Tibial artery (tissue), 4 donors: ENCODE data around the gene FPR1.

Experiments
- DNase-seq, 2 donors: peaks; one replicate each; pipeline ENCODE4 v3.0.0-alpha.2; 2019
- H3K27ac ChIP-seq, 2 donors: fragments of 200-600 bp; sonication (generic) in 1 of 2; 1 replicate in 1 of 2; 2 replicates in 1 of 2; pipeline ENCODE4 v1.5.1; 2018 to 2019; ENCODE audit warnings: mild to moderate bottlenecking in 1 of 2
- H3K27me3 ChIP-seq, 2 donors: fragments of 200-600 bp; sonication (generic) in 1 of 2; one replicate each; pipeline versions ENCODE4 v1.5.1 to v1.6.0; 2016 to 2019
- H3K36me3 ChIP-seq, 3 donors: fragments of 200-600 bp; sonication (generic) in 2 of 3; one replicate each; pipeline ENCODE4 v1.5.1; 2016 to 2019; ENCODE audit warnings: mild to moderate bottlenecking in 2 of 3
- H3K4me1 ChIP-seq, 4 donors: fragments of 200-600 bp; sonication (generic) in 2 of 4; 1 replicate in 3 of 4; 2 replicates in 1 of 4; pipeline ENCODE4 v1.5.1; 2016 to 2019
- H3K4me3 ChIP-seq, 2 donors: fragments of 200-600 bp; sonication (generic) in 1 of 2; 1 replicate in 1 of 2; 2 replicates in 1 of 2; pipeline ENCODE4 v1.5.1; 2018 to 2019; ENCODE audit warnings: mild to moderate bottlenecking in 2 of 2
- H3K9me3 ChIP-seq, 3 donors: fragments of 200-600 bp; sonication (generic) in 1 of 3; one replicate each; pipeline ENCODE4 v1.5.1; 2016 to 2019
- intact Hi-C: fragments of 100-400 bp; cut with DNase I; formaldehyde crosslinking; loops from one replicate; pipeline ENCODE4 v1.15.0; 2023; ENCODE audit warnings: low total_unique reads
- TF ChIP-seq, protein P1 (sequence below), 2 experiments: fragments of 200-600 bp in 1 of 2; fragments of 450-650 bp in 1 of 2; IDR thresholded peaks; one replicate each; pipeline ENCODE4 v1.5.1; 2017 to 2019; ENCODE audit warnings: antibody characterized with exemption in 2 of 2, mild to moderate bottlenecking in 1 of 2, moderate library complexity in 1 of 2

FPR1 gene

DNA sequence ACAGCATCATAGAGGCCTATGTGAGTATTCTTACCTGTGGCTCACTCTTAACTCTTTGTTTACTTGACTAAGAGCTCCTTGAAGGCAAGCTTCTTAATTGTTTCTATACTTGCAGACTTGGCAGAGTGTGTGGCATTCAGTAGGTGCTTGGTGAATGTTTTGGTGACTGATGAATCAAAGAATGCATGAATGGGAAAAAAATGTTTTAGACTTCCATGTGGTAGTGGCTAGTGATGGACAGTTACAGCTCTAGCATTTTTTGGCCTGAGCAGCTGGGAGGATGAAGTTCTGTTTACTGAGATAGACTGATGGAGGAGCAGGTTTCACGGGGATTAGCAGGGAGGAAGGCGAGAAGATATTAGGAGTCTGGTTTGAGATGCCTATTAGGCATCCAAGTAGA, 41.5 kb downstream of the FPR1 start:
- H3K9me3 ChIP-seq, result no peaks in the 10 kb centered on the region
- H3K4me1 ChIP-seq, result peaks cover 0 to 5% (median 3%) of the 10 kb centered on the region in 4 donors
- intact Hi-C loops, result no loop called here
- H3K27me3 ChIP-seq, result peaks cover 0 to 9% of the 10 kb centered on the region in 2 donors
- no peak overlapping the region for H3K27ac ChIP-seq
- TF ChIP-seq, protein P1, sequence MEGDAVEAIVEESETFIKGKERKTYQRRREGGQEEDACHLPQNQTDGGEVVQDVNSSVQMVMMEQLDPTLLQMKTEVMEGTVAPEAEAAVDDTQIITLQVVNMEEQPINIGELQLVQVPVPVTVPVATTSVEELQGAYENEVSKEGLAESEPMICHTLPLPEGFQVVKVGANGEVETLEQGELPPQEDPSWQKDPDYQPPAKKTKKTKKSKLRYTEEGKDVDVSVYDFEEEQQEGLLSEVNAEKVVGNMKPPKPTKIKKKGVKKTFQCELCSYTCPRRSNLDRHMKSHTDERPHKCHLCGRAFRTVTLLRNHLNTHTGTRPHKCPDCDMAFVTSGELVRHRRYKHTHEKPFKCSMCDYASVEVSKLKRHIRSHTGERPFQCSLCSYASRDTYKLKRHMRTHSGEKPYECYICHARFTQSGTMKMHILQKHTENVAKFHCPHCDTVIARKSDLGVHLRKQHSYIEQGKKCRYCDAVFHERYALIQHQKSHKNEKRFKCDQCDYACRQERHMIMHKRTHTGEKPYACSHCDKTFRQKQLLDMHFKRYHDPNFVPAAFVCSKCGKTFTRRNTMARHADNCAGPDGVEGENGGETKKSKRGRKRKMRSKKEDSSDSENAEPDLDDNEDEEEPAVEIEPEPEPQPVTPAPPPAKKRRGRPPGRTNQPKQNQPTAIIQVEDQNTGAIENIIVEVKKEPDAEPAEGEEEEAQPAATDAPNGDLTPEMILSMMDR (IDR thresholded peaks at IDR 0.05), result no peak
- DNase-seq, result no peak
- peaks cover 0 to 17% (median 16%) of the 10 kb centered on the region in 3 donors for H3K36me3 ChIP-seq
- no peak overlapping the region for H3K4me3 ChIP-seq

DNA sequence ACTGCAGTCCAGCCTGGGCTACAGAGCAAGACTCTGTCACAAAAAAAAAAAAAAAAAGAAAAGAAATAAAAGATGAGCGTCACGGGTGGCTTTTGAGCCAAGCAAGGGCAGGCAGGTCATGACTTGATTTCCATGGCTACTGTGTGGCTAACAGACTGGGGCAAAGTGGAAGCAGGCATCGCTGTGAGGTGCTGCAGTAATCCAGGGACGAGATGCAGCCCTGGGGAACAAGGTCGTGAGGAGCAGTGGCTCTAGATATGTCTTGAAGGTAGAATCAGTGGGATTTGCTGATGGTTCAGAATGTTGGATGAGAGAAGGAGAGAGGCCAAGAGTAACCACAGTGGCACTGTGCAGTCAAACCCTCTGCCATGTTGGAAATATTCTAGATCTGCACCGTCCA, 42.1 kb downstream of the FPR1 start:
- H3K36me3 ChIP-seq, result peaks cover 0 to 18% (median 16%) of the 10 kb centered on the region in 3 donors
- TF ChIP-seq, protein P1 (IDR thresholded peaks at IDR 0.05), result no peak
- no peak overlapping the region for H3K27ac ChIP-seq
- no peaks in the 10 kb centered on the region for H3K9me3 ChIP-seq
- H3K4me1 ChIP-seq, result peaks cover 0 to 11% (median 9%) of the 10 kb centered on the region in 4 donors
- peaks cover 0 to 9% of the 10 kb centered on the region in 2 donors for H3K27me3 ChIP-seq
- DNase-seq, result no peak
- no peak overlapping the region for H3K4me3 ChIP-seq
- intact Hi-C loops, result no loop called here

DNA sequence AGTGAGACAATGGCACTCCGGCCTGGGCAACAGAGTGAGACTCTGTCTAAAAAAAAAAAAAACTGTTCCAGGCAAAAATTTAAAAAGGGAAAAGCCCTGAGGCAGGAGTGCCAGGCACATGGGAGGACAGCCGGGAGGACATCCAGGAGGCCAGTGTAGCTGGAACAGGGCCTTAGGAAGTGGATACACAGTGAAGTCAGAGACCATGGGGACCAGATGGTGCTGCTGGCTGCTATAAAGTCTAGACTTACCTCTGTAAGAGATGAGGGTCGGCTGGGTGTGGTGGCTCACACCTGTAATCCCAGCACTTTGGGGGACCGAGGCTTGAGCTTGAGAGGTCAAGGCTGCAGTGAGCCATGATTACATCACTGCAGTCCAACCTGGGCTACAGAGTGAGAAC, 42.9 kb downstream of the FPR1 start:
- intact Hi-C loops, result no loop called here
- no peak for DNase-seq
- Histone ChIP-seq H3K4me3 (no peak overlapping the region), H3K9me3 (no peaks in the 10 kb centered on the region), H3K27ac (no peak overlapping the region), H3K27me3 (peaks cover 0 to 6% of the 10 kb centered on the region in 2 donors), H3K36me3 (peaks cover 0 to 18% (median 16%) of the 10 kb centered on the region in 3 donors), H3K4me1 (peaks cover 0 to 14% (median 12%) of the 10 kb centered on the region in 4 donors)
- TF ChIP-seq, protein P1 (IDR thresholded peaks at IDR 0.05), result no peak

DNA sequence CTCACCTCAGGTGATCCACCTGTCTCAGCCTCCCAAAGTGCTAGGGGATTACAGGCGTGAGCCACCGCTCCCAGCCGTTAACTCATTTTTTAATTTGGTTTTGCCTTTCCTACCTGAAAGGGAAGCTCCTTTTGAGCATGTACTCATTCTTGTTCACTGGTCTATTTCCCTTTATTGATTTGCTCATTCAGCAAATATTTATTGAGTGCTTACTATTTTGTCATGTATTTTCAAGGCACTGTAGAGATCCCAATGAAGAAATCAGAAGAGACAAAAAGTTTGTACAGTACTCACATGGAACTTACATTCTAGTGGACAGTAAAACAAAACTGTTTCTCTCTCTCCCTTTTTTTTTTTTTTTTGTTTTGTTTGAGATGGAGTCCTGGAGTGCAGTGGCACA, 44.8 kb downstream of the FPR1 start:
- Histone ChIP-seq H3K4me3 (no peak overlapping the region), H3K27ac (no peak overlapping the region), H3K9me3 (no peaks in the 10 kb centered on the region), H3K4me1 (peaks cover 0 to 32% (median 26%) of the 10 kb centered on the region in 4 donors), H3K36me3 (peaks cover 0 to 18% (median 16%) of the 10 kb centered on the region in 3 donors), H3K27me3 (no peaks in the 10 kb centered on the region)
- intact Hi-C loops, result no loop called here
- no peak for DNase-seq
- TF ChIP-seq, protein P1 (IDR thresholded peaks at IDR 0.05), result no peak

DNA sequence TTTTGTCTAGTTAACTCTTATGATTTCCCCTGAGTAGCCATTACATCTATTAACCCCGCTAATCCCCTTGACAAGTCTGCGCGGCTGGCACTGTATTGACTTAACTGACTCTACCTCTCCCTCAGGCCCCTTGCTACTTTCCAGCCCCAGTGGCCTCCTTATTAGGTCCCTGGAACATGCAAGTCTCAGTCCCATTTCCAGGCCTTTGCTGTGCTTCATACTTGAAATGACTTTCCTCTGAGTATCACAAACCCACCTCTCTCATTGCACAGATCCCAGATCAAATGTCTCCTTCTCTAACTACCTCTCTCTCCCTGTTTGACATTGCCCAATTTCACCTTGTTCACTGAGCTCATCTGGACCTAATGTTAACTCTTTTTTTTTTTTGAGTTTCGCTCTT, 45.4 kb downstream of the FPR1 start:
- H3K4me3 ChIP-seq, result no peak overlapping the region
- no peaks in the 10 kb centered on the region for H3K9me3 ChIP-seq
- TF ChIP-seq, protein P1 (IDR thresholded peaks at IDR 0.05), result no peak
- intact Hi-C loops, result no loop called here
- H3K27ac ChIP-seq, result no peak overlapping the region
- H3K36me3 ChIP-seq, result peaks cover 0 to 23% (median 16%) of the 10 kb centered on the region in 3 donors
- H3K4me1 ChIP-seq, result peaks cover 0 to 34% (median 26%) of the 10 kb centered on the region in 4 donors
- DNase-seq, result no peak
- H3K27me3 ChIP-seq, result no peaks in the 10 kb centered on the region

DNA sequence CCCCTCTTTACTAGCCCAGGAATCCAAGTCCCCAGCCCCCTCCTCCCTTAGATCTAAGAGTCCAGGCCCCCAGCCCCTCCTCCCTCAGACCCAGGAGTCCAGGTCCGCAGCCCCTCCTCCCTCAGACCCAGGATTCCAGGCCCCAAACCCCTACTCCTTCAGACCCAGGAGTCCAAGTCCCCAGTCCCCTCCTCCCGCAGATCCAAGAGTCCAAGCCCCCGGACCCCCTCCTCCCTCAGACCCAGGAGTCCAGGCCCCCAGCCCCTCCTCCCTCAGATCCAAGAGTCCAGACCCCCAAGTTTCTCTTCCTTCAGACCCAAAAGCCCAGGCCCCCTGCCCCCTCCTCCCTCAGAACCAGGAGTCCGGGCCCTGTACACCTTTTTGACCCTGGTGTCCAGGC, 47.1 kb downstream of the FPR1 start:
- peaks cover 0 to 36% (median 26%) of the 10 kb centered on the region in 4 donors for H3K4me1 ChIP-seq
- H3K27ac ChIP-seq, result peak overlapping the region; percentile 92 to 97
- intact Hi-C loops, result no loop called here
- TF ChIP-seq, protein P1 (IDR thresholded peaks at IDR 0.05), result no peak
- DNase-seq, result no peak
- H3K9me3 ChIP-seq, result no peaks in the 10 kb centered on the region
- H3K36me3 ChIP-seq, result peaks cover 0 to 28% (median 16%) of the 10 kb centered on the region in 3 donors
- no peaks in the 10 kb centered on the region for H3K27me3 ChIP-seq
- peak overlapping the region; percentile 57 to 83 for H3K4me3 ChIP-seq
